Measurements from ENCODE around the gene TMEM234. TPM values are rescaled to one million over a fixed set of nuclear protein-coding genes. Genes with fewer than 3 reads are reported as not detected.

TMEM234 gene
- total and polyA plus RNA-seq, 7 donors: 4.4 to 23.1 (median 7.2) TPM

DNA sequence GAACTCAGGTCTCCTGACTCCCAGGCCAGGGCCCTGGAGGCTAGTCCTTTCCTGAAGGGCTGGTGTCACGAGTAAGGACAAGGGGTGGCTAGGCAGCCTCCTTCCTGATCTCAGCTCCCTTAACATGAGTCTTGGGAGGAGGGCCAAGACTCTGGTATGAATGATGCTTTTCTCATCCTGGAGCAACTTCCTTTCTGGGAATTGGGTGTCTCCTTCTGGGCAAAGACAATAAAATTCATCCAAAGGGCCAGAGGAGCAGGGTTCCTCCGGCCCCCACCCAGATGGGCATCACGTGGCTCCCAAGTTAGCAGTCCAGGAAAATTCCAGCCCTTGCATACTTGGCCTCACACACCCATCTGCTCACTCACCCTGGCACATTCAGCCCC, 24.7 kb upstream of the TMEM234 start, which contains the start of gene FAM167B:
TSS of gene FAM167B (plus strand) at position 335 of the 386 bp plus-strand sequence. CDS start 200 bp downstream, outside the sequence.
- Histone ChIP-seq H3K27ac (peak within 1 kb of the TSS; percentile 45 to 74 (median 52)), H3K4me3 (no peak within 1 kb of the TSS), H3K9me3 (no peaks in the 10 kb centered on the region), H3K4me1 (peaks cover 0 to 35% (median 19%) of the 10 kb centered on the region in 4 donors), H3K27me3 (no peaks in the 10 kb centered on the region), H3K36me3 (no peaks in the 10 kb centered on the region)
- intact Hi-C loops (cut with DNase I): no loop called here
- WGBS, 2 donors: 50 to 58% methylated on average over 3 of the region's 3 CpGs
- peak; percentile 77 for DNase-seq
- TF ChIP-seq EP300 (IDR thresholded peaks at IDR 0.05): peak in 1 of 4 donors; percentile 9
- peak in 3 of 4 donors; percentile 24 to 72 (median 35) for TF ChIP-seq POLR2AphosphoS5 (IDR thresholded peaks at IDR 0.05)
- TF ChIP-seq, protein P1, sequence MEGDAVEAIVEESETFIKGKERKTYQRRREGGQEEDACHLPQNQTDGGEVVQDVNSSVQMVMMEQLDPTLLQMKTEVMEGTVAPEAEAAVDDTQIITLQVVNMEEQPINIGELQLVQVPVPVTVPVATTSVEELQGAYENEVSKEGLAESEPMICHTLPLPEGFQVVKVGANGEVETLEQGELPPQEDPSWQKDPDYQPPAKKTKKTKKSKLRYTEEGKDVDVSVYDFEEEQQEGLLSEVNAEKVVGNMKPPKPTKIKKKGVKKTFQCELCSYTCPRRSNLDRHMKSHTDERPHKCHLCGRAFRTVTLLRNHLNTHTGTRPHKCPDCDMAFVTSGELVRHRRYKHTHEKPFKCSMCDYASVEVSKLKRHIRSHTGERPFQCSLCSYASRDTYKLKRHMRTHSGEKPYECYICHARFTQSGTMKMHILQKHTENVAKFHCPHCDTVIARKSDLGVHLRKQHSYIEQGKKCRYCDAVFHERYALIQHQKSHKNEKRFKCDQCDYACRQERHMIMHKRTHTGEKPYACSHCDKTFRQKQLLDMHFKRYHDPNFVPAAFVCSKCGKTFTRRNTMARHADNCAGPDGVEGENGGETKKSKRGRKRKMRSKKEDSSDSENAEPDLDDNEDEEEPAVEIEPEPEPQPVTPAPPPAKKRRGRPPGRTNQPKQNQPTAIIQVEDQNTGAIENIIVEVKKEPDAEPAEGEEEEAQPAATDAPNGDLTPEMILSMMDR (IDR thresholded peaks at IDR 0.05): no peak
- TF ChIP-seq POLR2A (IDR thresholded peaks at IDR 0.05): no peak

DNA sequence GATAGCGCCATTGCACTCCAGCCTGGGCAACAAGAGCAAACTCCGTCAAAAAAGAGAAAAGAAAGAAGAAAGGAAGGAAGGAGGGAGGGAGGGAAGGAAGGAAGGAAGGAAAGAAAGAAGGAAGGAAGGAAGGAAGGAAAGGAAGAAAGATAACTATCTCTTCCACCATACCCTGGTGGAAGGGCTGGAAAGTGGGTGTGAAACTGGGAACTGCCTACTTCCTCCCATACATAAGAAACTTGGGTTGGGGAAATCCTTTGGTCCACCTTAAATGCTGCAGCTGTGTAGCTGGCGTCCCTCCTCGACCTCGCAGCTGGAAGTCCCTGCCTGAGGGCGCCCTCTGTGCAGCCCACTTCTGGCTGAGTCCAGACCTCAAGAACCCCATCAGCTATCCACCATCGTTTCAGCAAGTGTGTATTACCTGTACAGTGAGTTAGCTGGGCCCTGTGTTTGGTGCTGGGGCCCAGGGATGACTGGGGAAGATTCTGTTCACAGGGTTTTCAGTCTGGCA, 20.2 kb upstream of the TMEM234 start:
- Histone ChIP-seq H3K27me3 (no peaks in the 10 kb centered on the region), H3K9me3 (no peaks in the 10 kb centered on the region), H3K4me1 (peaks cover 0 to 43% (median 29%) of the 10 kb centered on the region in 4 donors), H3K27ac (peak overlapping the region in 1 of 4 donors; percentile 81), H3K4me3 (no peak overlapping the region), H3K36me3 (no peaks in the 10 kb centered on the region)
- peak; percentile 67 for DNase-seq
- WGBS, 2 donors: 42 to 49% methylated on average over 7 of the region's 7 CpGs
- intact Hi-C loops (cut with DNase I): no loop called here
- TF ChIP-seq POLR2AphosphoS5 (IDR thresholded peaks at IDR 0.05) (no peak), EP300 (IDR thresholded peaks at IDR 0.05) (no peak), POLR2A (IDR thresholded peaks at IDR 0.05) (no peak)
- TF ChIP-seq, protein P1 (IDR thresholded peaks at IDR 0.05): no peak

DNA sequence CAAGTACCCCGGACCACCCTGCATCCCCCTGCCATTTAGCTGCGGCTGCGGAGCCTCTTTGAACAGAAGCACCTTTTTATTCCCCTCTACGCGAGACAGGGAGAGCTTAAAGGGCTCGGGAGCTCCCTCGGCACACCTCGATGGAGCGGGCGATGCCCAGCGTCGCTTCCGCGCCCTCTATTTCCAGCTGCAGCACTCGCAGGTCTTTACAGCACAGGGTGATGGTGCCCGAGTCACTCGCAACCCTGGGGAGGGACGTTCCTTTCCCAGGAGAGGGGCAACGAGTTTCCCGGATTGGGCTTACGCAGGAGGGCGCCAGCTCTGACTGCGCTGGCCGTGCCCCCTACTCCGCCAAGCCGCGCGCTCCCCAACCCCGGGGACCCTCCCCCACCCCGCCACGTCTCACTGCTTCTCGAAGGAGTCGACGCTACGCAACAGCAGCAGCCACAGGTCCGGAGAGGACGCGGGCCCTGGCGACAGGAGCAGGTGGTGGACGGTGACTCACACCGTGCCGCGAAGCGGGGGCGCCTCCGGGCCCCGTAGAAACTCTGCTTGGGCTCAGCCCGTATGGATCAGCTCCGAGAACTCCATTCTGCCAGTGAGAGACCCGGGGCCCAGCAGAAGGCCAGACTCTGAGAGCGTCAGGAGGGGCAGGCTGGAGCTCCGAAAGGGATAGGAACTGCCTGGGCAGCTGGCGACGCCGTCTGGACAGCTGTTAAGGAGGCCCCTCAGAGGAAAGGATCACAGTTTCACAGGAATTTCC, 19.0 kb upstream of the TMEM234 start:
- Histone ChIP-seq H3K4me1 (peaks cover 0 to 32% (median 18%) of the 10 kb centered on the region in 4 donors), H3K27ac (peak overlapping the region; percentile 75 to 91 (median 80)), H3K9me3 (no peaks in the 10 kb centered on the region), H3K4me3 (peak overlapping the region; percentile 57 to 64 (median 63)), H3K27me3 (no peaks in the 10 kb centered on the region), H3K36me3 (no peaks in the 10 kb centered on the region)
- DNase-seq: peak; percentile 84
- TF ChIP-seq, protein P1 (IDR thresholded peaks at IDR 0.05): no peak
- TF ChIP-seq POLR2AphosphoS5 (IDR thresholded peaks at IDR 0.05): peak in 1 of 4 donors; percentile 17
- WGBS, 2 donors: 1 to 2% methylated on average over 55 of the region's 55 CpGs
- intact Hi-C loops (cut with DNase I): loop anchor here (1.0 kb wide), 1 partner anchor 51 kb away; the partner anchor contains the start of gene HDAC1

DNA sequence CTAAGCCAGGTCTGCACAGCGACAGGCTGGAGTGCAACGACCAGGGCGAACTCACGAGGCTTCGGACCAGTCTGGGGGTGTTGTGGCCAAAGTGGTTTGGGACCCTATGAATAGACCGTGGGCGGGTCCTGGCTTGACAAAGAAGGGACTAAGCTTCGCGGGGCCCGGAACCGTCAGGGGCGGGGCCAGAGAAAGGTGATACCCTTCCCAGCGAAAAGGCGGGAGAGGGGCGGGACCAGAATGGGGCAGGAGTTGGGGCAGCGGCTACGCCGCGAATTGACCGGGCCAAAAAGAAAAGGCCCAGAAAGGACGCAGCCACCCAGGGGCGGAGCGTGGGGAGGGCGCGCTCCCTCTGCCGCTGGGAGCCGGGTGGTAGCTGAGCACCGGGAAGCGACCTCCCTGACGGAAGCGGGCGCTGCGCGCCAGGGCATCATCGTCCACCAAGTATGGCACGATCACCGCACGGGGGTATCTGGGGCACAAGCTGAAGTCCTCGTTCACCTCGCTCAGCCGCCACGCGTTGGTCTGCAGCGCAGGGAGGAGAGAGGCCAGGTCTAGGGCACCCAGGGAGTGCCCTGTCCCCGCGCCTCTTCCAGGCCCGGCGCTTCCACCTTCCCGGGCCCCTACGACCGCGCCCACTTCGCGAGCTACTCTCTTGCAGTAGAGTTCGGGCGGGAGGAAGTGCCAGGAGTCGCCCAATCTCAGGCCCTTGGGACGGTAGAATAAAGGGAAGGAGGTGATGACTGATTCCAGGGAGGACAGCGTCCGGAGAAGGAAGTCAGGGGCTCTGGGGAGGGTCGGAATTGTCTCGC, 18.2 kb upstream of the TMEM234 start:
- H3K9me3 ChIP-seq: no peaks in the 10 kb centered on the region
- peak overlapping the region; percentile 57 to 64 (median 63) for H3K4me3 ChIP-seq
- 3 to 5% methylated on average over 62 of the region's 62 CpGs for WGBS, 2 donors
- H3K27ac ChIP-seq: peak overlapping the region; percentile 75 to 91 (median 80)
- H3K4me1 ChIP-seq: peaks cover 0 to 32% (median 18%) of the 10 kb centered on the region in 4 donors
- TF ChIP-seq, protein P1 (IDR thresholded peaks at IDR 0.05): peak in 2 of 4 experiments; percentile 9 to 24
- TF ChIP-seq POLR2A (IDR thresholded peaks at IDR 0.05) (peak in 1 of 2 donors; percentile 15), EP300 (IDR thresholded peaks at IDR 0.05) (no peak), POLR2AphosphoS5 (IDR thresholded peaks at IDR 0.05) (peak; percentile 49 to 76 (median 62))
- intact Hi-C loops (cut with DNase I): loop anchor here (1.0 kb wide), 1 partner anchor 18 kb away; the partner anchor contains the start of genes EIF3I and TMEM234
- H3K27me3 ChIP-seq: no peaks in the 10 kb centered on the region
- no peaks in the 10 kb centered on the region for H3K36me3 ChIP-seq
- DNase-seq: peak; percentile 91
